GM12878 (cell line): Measurements from ENCODE around the gene ARHGAP12. TPM values are rescaled to one million over a fixed set of nuclear protein-coding genes. Genes with fewer than 3 reads are reported as not detected.
A peak's percentile ranks its signal among the peaks of the same experiment; 100 is the strongest.

Experiments used
- ATAC-seq: fragments of 200-7000 bp; cut with Tn5 transposase; 3 replicates; pipeline ENCODE4 v1.9.1; 2020; ENCODE audit warnings: mild to moderate bottlenecking, moderate library complexity
- BruUV-seq: library from RNA; stranded (reverse); fragments of 400-500 nt; replicated peaks from 2 replicates; lab custom pipeline; 2021; lab: Mats Ljungman, UMichigan
- CTCF ChIA-PET: fragments of 300-600 bp; sonication (Branson Sonifier 250); formaldehyde crosslinking; extraction: SDS; loops from one replicate; lab custom pipeline; 2021; ENCODE audit warnings: inconsistent platforms; lab: Yijun Ruan, JAX
- POLR2A ChIA-PET: fragments of 350-600 bp; formaldehyde crosslinking; extraction: SDS; loops from one replicate; lab custom pipeline; 2021; ENCODE audit warnings: inconsistent platforms; lab: Charles Lee
- RAD21 ChIA-PET: fragments of 300-600 bp; sonication (Branson Sonifier 250); formaldehyde crosslinking; loops from one replicate; lab custom pipeline; 2023; ENCODE audit warnings: antibody characterized with exemption; ENCODE audit not compliant: unreplicated experiment; lab: Charles Lee
- SMC1A ChIA-PET: fragments of 300-600 bp; sonication (Branson Sonifier 250); formaldehyde crosslinking; loops from one replicate; lab custom pipeline; 2023; ENCODE audit not compliant: unreplicated experiment, uncharacterized antibody; lab: Charles Lee
- DNase-seq: peaks from one replicate; pipeline ENCODE4 v3.0.0-alpha.2; 2011; ENCODE audit warnings: low read depth, low spot score
- FAIRE-seq: peaks from 3 replicates; lab custom pipeline; 2011; peaks lifted over from hg19 to GRCh38; lab: Jason Lieb, UNC
- H2AFZ ChIP-seq: 2 replicates; pipeline ENCODE4 v1.6.0; 2011; ENCODE audit warnings: low read depth, low read length, control low read depth; ENCODE audit not compliant: control insufficient read depth
- H3K27ac ChIP-seq: 2 replicates; pipeline ENCODE4 v1.5.1; 2011; ENCODE audit warnings: control low read depth; ENCODE audit not compliant: control insufficient read depth, insufficient read depth
- H3K27me3 ChIP-seq, 2 experiments: replicated peaks in 1 of 2; 2 replicates each; pipeline versions ENCODE4 v1.6.0 to v1.6.1; 2011; ENCODE audit warnings: low read length in 1 of 2; ENCODE audit not compliant: control insufficient read depth in 2 of 2, insufficient read depth in 2 of 2
- H3K36me3 ChIP-seq, 2 experiments: 2 replicates each; pipeline ENCODE4 v1.5.1; 2011; ENCODE audit warnings: low read length in 1 of 2; ENCODE audit not compliant: control insufficient read depth in 2 of 2, insufficient read depth in 2 of 2
- H3K4me1 ChIP-seq: 2 replicates; pipeline ENCODE4 v1.6.1; 2011; ENCODE audit warnings: mild to moderate bottlenecking, low read length, moderate library complexity, mixed read lengths; ENCODE audit not compliant: control insufficient read depth, insufficient read depth
- H3K4me2 ChIP-seq: 2 replicates; pipeline ENCODE4 v1.6.0; 2011; ENCODE audit warnings: control low read depth; ENCODE audit not compliant: control insufficient read depth, insufficient read depth
- H3K4me3 ChIP-seq: fragments of 200-600 bp; sonication (generic); 2 replicates; pipeline ENCODE4 v1.5.1; 2016
- H3K79me2 ChIP-seq: 2 replicates; pipeline ENCODE4 v1.6.0; 2011; ENCODE audit warnings: low read length; ENCODE audit not compliant: control insufficient read depth, insufficient read depth
- H3K9ac ChIP-seq: 2 replicates; pipeline ENCODE4 v1.8.0; 2011; ENCODE audit warnings: low read length, control low read depth, mixed read lengths; ENCODE audit not compliant: control insufficient read depth, insufficient read depth
- H3K9me3 ChIP-seq: replicated peaks from 3 replicates; pipeline ENCODE4 v1.5.1; 2011; ENCODE audit warnings: mild to moderate bottlenecking, low read length; ENCODE audit not compliant: control insufficient read depth, insufficient read depth
- H4K20me1 ChIP-seq: 2 replicates; pipeline ENCODE4 v1.6.0; 2011; ENCODE audit not compliant: control insufficient read depth, insufficient read depth
- ASH2L ChIP-seq: fragments of 300-600, 200-600 bp; sonication (generic); IDR thresholded peaks from 2 replicates; pipeline ENCODE4 v1.6.1; 2017; ENCODE audit warnings: low read depth, mild to moderate bottlenecking, borderline replicate concordance
- ATF2 ChIP-seq: IDR thresholded peaks from 2 replicates; pipeline ENCODE4 v1.6.1; 2012; ENCODE audit warnings: low read length, inconsistent platforms
- BRCA1 ChIP-seq: IDR thresholded peaks from 2 replicates; pipeline ENCODE4 v1.6.1; 2011; ENCODE audit warnings: low read depth, low read length, improper control_type of control experiment
- EZH2 ChIP-seq: IDR thresholded peaks from 2 replicates; pipeline ENCODE4 v1.6.1; 2012; ENCODE audit warnings: low read depth, mild to moderate bottlenecking, control low read depth, inconsistent platforms, low read length, borderline replicate concordance; ENCODE audit not compliant: control insufficient read depth
- FOXK2 ChIP-seq: fragments of 450-650 bp; IDR thresholded peaks from 2 replicates; pipeline ENCODE4 v1.6.1; 2017; ENCODE audit warnings: mild to moderate bottlenecking, moderate library complexity
- POLR2AphosphoS2 ChIP-seq: IDR thresholded peaks from 2 replicates; pipeline ENCODE4 v1.6.1; 2011; ENCODE audit warnings: low read depth, mild to moderate bottlenecking, low read length, improper control_type of control experiment, moderate library complexity
- RELB ChIP-seq: fragments of 450-650 bp; IDR thresholded peaks from 2 replicates; pipeline ENCODE4 v1.6.1; 2017; ENCODE audit warnings: low read depth, mild to moderate bottlenecking, moderate library complexity
- SMARCA5 ChIP-seq: fragments of 450-650 bp; IDR thresholded peaks from 2 replicates; pipeline ENCODE4 v1.6.1; 2017; ENCODE audit warnings: mild to moderate bottlenecking
- SPI1 ChIP-seq: IDR thresholded peaks from 2 replicates; pipeline ENCODE4 v1.6.1; 2011; ENCODE audit warnings: low read depth, mild to moderate bottlenecking, low read length, moderate library complexity, borderline replicate concordance; ENCODE audit not compliant: insufficient read depth
- TCF3 ChIP-seq: IDR thresholded peaks from 2 replicates; pipeline ENCODE4 v1.6.1; 2012; ENCODE audit warnings: low read depth, mild to moderate bottlenecking, low read length, borderline replicate concordance; ENCODE audit not compliant: insufficient read depth
- ZNF384 ChIP-seq: IDR thresholded peaks from 2 replicates; pipeline ENCODE4 v1.6.1; 2012; ENCODE audit warnings: low read depth, mild to moderate bottlenecking, low read length, improper control_type of control experiment, borderline replicate concordance
- WGBS: methylation state at CpG from one replicate; pipeline ENCODE4 v1.1.6; 2016; ENCODE audit warnings: low lambda C conversion rate; ENCODE audit not compliant: insufficient replicate concordance, insufficient coverage; ENCODE audit errors: missing lambda C conversion rate; 5-methylcytosine and 5-hydroxymethylcytosine counted together
- in situ Hi-C: fragments of 300-500 bp; cut with MboI; formaldehyde crosslinking; loops from 9 replicates; pipeline ENCODE4 v1.14.3; 2018; ENCODE audit warnings: mixed read lengths
- intact Hi-C: fragments of 100-400 bp; cut with micrococcal nuclease; formaldehyde crosslinking; loops from one replicate; pipeline ENCODE4 v1.14.2; 2022; ENCODE audit not compliant: unreplicated experiment
- polyA plus RNA-seq, 11 experiments: library from polyadenylated mRNA; depleted of rRNA in 4 of 11; unstranded in 6 of 11; stranded (reverse) in 5 of 11; fragments of >200 nt; fragmentation: Nextera tagmentation in 4 of 11; fragmentation: Illumina TruSeq in 1 of 11; extraction: Ambion mirVana in 4 of 11; extraction: Trizol in 1 of 11; gene quantifications; 1 replicate in 1 of 11; 2 replicates in 10 of 11; pipeline versions ENCODE4 v1.2.1 to v1.2.3, GENCODE V29; 2011 to 2016; ENCODE audit warnings: inconsistent platforms in 2 of 11, missing spikeins in 2 of 11, low read depth in 1 of 11
- total RNA-seq, 4 experiments: library from RNA; depleted of rRNA in 3 of 4; stranded (reverse); fragments of >200 nt in 3 of 4; fragmentation: Illumina TruSeq in 1 of 4; extraction: Trizol in 1 of 4; gene quantifications; 2 replicates each; pipeline versions ENCODE4 v1.2.1 to v1.2.3, GENCODE V29; 2013 to 2021

Gene ARHGAP12
- total and polyA plus RNA-seq, 10 of the 15 experiments (the other 5 are each of a cell fraction or from before 2014, with no cell fraction given): 5.4 to 15.6 (median 8.5) TPM

- BruUV-seq: no TSS peak
- RAD21 ChIA-PET: no interaction called here
- ATAC-seq (no peak), DNase-seq (no peak), FAIRE-seq (no peak)
- Histone ChIP-seq H3K9ac (no peak overlapping the region), H3K27me3 (no peaks in the 10 kb centered on the region), H4K20me1 (no peaks in the 10 kb centered on the region), H3K79me2 (no peaks in the 10 kb centered on the region), H3K4me3 (no peak overlapping the region), H3K27ac (no peak overlapping the region; the same call in 1 of the 2 replicates), H3K4me2 (no peak overlapping the region), H2AFZ (no peak overlapping the region), H3K4me1 (peaks cover 3% of the 10 kb centered on the region), H3K9me3 (no peaks in the 10 kb centered on the region), H3K36me3 (no peaks in the 10 kb centered on the region)
- in situ Hi-C loops (no loop called here), intact Hi-C loops (loop anchor here (10.0 kb wide), 1 partner anchor 152 kb away; no protein-coding TSS in a partner anchor)
- TF ChIP-seq TCF3 (no peak), SMARCA5 (no peak), SPI1 (peak; percentile 64; the same call in 1 of the 2 replicates)
- 70% methylated on average over 11 of the region's 11 CpGs for WGBS
- SMC1A ChIA-PET: no interaction called here
- CTCF ChIA-PET: interaction anchor here (1.4 kb wide), 1 partner anchor 14 kb away, joined by 4 read pairs; no protein-coding TSS in a partner anchor
- POLR2A ChIA-PET: interaction anchor here (1.0 to 1.1 kb wide), 2 partner anchors 8 to 18 kb away, joined by 3 to 4 read pairs; no protein-coding TSS in a partner anchor
These were observed 171.9 kb downstream of the ARHGAP12 start for GRCh38 chr10:31756729-31757110.

GRCh38 chr10:31756101-31756728, 172.4 kb downstream of the ARHGAP12 start:
- Histone ChIP-seq H3K27me3 (no peaks in the 10 kb centered on the region), H2AFZ (no peak overlapping the region), H3K4me1 (peaks cover 3% of the 10 kb centered on the region), H3K9me3 (no peaks in the 10 kb centered on the region), H3K4me3 (no peak overlapping the region), H3K27ac (no peak overlapping the region; the same call in 1 of the 2 replicates), H3K79me2 (no peaks in the 10 kb centered on the region), H3K4me2 (no peak overlapping the region), H3K9ac (no peak overlapping the region), H3K36me3 (no peaks in the 10 kb centered on the region), H4K20me1 (no peaks in the 10 kb centered on the region)
- SMC1A ChIA-PET: no interaction called here
- RAD21 ChIA-PET: no interaction called here
- no TSS peak for BruUV-seq
- POLR2A ChIA-PET: interaction anchor here (1.1 kb wide), 1 partner anchor 8 kb away, joined by 3 read pairs; no protein-coding TSS in a partner anchor
- intact Hi-C loops (loop anchor here (10.0 kb wide), 1 partner anchor 151 kb away; no protein-coding TSS in a partner anchor), in situ Hi-C loops (no loop called here)
- DNase-seq: no peak
- no peak for ATAC-seq
- no peak for FAIRE-seq
- CTCF ChIA-PET: no interaction called here
- WGBS: 79% methylated on average over 9 of the region's 10 CpGs
- TF ChIP-seq POLR2AphosphoS2 (no peak), FOXK2 (no peak), EZH2 (no peak), ATF2 (no peak), RELB (no peak), ZNF384 (no peak), ASH2L (no peak), BRCA1 (no peak)
